Activated naive CD8-positive, alpha-beta T cell treated with anti-CD3 and anti-CD28 coated beads, Interleukin-2, amount 50 U/mL, for 24 hours (primary cell): ENCODE data around the gene ADGRF3.
"Not testable (repeated sequence)": the region's sequence is repeated elsewhere in the genome, so short reads cannot be mapped to it uniquely, and the experiment has no call there.

Experiments
- ATAC-seq: fragments of 150-1000 bp; cut with Tn5 transposase; one replicate; pipeline ENCODE4 v1.10.0; 2021
- DNase-seq: peaks from one replicate; pipeline ENCODE4 v3.0.0; 2021
- H3K27ac Mint-ChIP-seq: one replicate; pipeline ENCODE4 v1.8.0; 2021; ENCODE audit warnings: mild to moderate bottlenecking, mixed read lengths
- H3K27me3 Mint-ChIP-seq: one replicate; pipeline ENCODE4 v1.8.0; 2021; ENCODE audit warnings: mixed read lengths
- H3K36me3 Mint-ChIP-seq: one replicate; pipeline ENCODE4 v1.8.0; 2021; ENCODE audit warnings: low read depth, mixed read lengths
- H3K4me1 Mint-ChIP-seq: one replicate; pipeline ENCODE4 v1.8.0; 2021; ENCODE audit warnings: mixed read lengths
- H3K4me3 Mint-ChIP-seq: one replicate; pipeline ENCODE4 v1.8.0; 2021; ENCODE audit warnings: mild to moderate bottlenecking, moderate library complexity, mixed read lengths
- H3K9me3 Mint-ChIP-seq: one replicate; pipeline ENCODE4 v1.8.0; 2021; ENCODE audit warnings: mixed read lengths

The ADGRF3 gene

GRCh38 chr2:26346454-26347053, at the start of gene ADGRF3:
ADGRF3 (minus strand) TSS chr2:26346789; CDS start chr2:26346234, 555 bp downstream.
- Mint-ChIP-seq H3K27ac (peak within 1 kb of the TSS; percentile 100), H3K27me3 (no peaks in the 10 kb centered on the region), H3K4me1 (peaks cover 48% of the 10 kb centered on the region), H3K36me3 (peaks cover 30% of the 10 kb centered on the region), H3K9me3 (no peaks in the 10 kb centered on the region), H3K4me3 (peak within 1 kb of the TSS; percentile 98)
- peak; percentile 63 for DNase-seq
- peak; percentile 21 for ATAC-seq

- no peaks in the 10 kb centered on the region for H3K9me3 Mint-ChIP-seq
- H3K4me1 Mint-ChIP-seq, result peaks cover 26% of the 10 kb centered on the region
- H3K4me3 Mint-ChIP-seq, result no peak overlapping the region
- DNase-seq, result no peak
- H3K27me3 Mint-ChIP-seq, result no peaks in the 10 kb centered on the region
- peaks cover 21% of the 10 kb centered on the region for H3K36me3 Mint-ChIP-seq
- ATAC-seq, result no peak
- H3K27ac Mint-ChIP-seq, result no peak overlapping the region
These were observed 48.8 kb upstream of the ADGRF3 start for GRCh38 chr2:26395394-26395793.

GRCh38 chr2:26394694-26395093, 48.1 kb upstream of the ADGRF3 start:
- no peaks in the 10 kb centered on the region for H3K9me3 Mint-ChIP-seq
- ATAC-seq (no peak), DNase-seq (no peak)
- H3K4me3 Mint-ChIP-seq, result no peak overlapping the region
- no peaks in the 10 kb centered on the region for H3K27me3 Mint-ChIP-seq
- H3K4me1 Mint-ChIP-seq, result peaks cover 26% of the 10 kb centered on the region
- peaks cover 26% of the 10 kb centered on the region for H3K36me3 Mint-ChIP-seq
- H3K27ac Mint-ChIP-seq, result no peak overlapping the region

DNA sequence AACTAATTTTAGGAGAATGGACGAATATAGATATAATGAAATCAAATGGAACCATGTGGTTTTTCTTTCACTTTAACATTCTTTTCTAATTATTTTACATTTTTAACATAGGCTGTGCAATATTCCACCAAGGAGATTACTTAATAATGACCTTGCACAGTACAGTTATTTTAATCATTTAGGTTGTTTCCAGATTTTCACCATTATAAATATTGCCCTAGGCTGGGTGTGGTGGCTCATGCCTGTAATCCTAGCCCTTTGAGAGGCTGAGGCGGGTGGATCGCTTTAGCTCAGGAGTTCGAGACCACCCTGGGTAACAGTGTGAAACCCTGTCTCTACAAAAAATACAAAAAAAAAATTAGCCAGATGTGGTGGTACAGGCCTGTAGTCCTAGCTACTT, 40.6 kb upstream of the ADGRF3 start:
- Mint-ChIP-seq H3K4me1 (no peaks in the 10 kb centered on the region), H3K9me3 (no peaks in the 10 kb centered on the region), H3K27me3 (no peaks in the 10 kb centered on the region), H3K36me3 (peaks cover 52% of the 10 kb centered on the region), H3K27ac (no peak overlapping the region), H3K4me3 (no peak overlapping the region)
- DNase-seq, result no peak
- ATAC-seq, result no peak

DNA sequence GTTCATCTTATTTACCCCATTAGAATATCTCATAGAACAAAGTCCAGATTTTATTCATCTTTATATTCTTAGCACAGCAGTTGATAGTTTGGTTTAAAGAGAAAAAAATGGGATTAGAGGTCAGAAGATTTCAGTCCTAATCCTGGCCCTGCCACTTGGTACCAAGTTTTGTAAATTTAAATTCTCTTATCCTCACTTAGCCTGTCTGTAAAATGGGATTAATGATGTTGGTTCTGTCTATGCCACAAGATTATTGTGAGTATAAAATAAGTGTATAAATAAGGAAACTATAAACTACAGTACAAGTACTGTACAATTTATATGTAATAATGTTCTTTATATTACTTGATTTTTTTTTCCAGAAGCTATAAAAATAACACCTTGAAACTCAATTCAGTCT, 38.0 kb upstream of the ADGRF3 start:
- no peak overlapping the region for H3K4me3 Mint-ChIP-seq
- no peaks in the 10 kb centered on the region for H3K9me3 Mint-ChIP-seq
- no peaks in the 10 kb centered on the region for H3K4me1 Mint-ChIP-seq
- H3K27ac Mint-ChIP-seq, result no peak overlapping the region
- peaks cover 60% of the 10 kb centered on the region for H3K36me3 Mint-ChIP-seq
- no peaks in the 10 kb centered on the region for H3K27me3 Mint-ChIP-seq
- DNase-seq (no peak), ATAC-seq (no peak)

GRCh38 chr2:26384183-26384582, 37.6 kb upstream of the ADGRF3 start:
- H3K36me3 Mint-ChIP-seq, result peaks cover 59% of the 10 kb centered on the region
- ATAC-seq, result no peak
- H3K4me1 Mint-ChIP-seq, result no peaks in the 10 kb centered on the region
- no peak for DNase-seq
- H3K27me3 Mint-ChIP-seq, result no peaks in the 10 kb centered on the region
- no peak overlapping the region for H3K4me3 Mint-ChIP-seq
- H3K27ac Mint-ChIP-seq, result no peak overlapping the region
- H3K9me3 Mint-ChIP-seq, result no peaks in the 10 kb centered on the region

DNA sequence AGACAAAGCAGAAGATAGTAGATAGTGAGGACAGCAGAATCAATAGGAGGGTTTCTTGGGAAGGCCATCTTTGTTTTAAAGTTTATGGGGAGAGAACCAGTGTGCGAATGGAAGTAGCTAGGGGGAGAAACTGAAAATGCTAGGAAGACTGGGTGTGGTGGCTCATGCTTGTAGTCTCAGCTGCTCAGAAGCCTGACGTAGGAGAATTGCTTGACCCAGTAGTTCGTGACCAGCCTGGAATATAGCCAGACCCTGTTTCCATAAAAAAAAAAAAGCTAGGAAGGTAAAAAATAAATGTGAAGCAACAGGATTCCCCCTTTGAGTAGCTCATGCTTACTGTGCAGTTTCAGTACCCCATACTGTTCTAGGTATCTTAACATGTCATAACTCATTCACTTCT, 36.0 kb upstream of the ADGRF3 start:
- Mint-ChIP-seq H3K27me3 (no peaks in the 10 kb centered on the region), H3K4me1 (no peaks in the 10 kb centered on the region), H3K9me3 (no peaks in the 10 kb centered on the region), H3K36me3 (peaks cover 64% of the 10 kb centered on the region), H3K4me3 (no peak overlapping the region), H3K27ac (no peak overlapping the region)
- DNase-seq, result no peak
- ATAC-seq, result no peak

- no peak overlapping the region for H3K27ac Mint-ChIP-seq
- H3K36me3 Mint-ChIP-seq, result peaks cover 65% of the 10 kb centered on the region
- no peak for ATAC-seq
- no peak overlapping the region for H3K4me3 Mint-ChIP-seq
- peaks cover 4% of the 10 kb centered on the region for H3K4me1 Mint-ChIP-seq
- H3K27me3 Mint-ChIP-seq, result no peaks in the 10 kb centered on the region
- DNase-seq, result no peak
- H3K9me3 Mint-ChIP-seq, result no peaks in the 10 kb centered on the region
These were observed 33.7 kb upstream of the ADGRF3 start for GRCh38 chr2:26380281-26380680.

DNA sequence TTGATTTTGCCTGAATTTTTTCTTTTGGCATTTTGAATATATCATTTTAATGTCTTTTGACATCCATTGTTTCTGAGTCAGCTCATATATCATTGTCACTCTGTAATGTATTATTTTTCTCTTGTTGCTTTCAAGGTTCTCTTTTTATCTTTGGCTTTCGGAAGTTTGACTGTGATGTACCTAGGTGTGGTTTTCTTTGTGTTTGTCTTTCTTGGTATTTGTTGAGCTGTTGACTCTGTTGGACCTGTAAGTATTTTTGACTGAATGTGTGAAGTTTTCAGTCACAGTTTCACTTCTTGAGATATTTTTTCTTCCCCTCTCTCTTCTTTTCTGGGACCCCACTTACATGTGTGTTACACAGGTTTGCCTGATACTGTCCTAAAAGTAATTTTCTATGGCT, 30.2 kb upstream of the ADGRF3 start:
- ATAC-seq (no peak), DNase-seq (no peak)
- H3K36me3 Mint-ChIP-seq, result peaks cover 68% of the 10 kb centered on the region
- no peaks in the 10 kb centered on the region for H3K27me3 Mint-ChIP-seq
- peak overlapping the region; percentile 53 for H3K27ac Mint-ChIP-seq
- no peak overlapping the region for H3K4me3 Mint-ChIP-seq
- no peaks in the 10 kb centered on the region for H3K9me3 Mint-ChIP-seq
- peaks cover 4% of the 10 kb centered on the region for H3K4me1 Mint-ChIP-seq

- not testable (repeated sequence) for H3K9me3 Mint-ChIP-seq, H3K4me1 Mint-ChIP-seq, H3K27me3 Mint-ChIP-seq, ATAC-seq, H3K27ac Mint-ChIP-seq, H3K4me3 Mint-ChIP-seq, DNase-seq
- peaks cover 53% of the 10 kb centered on the region for H3K36me3 Mint-ChIP-seq
These were observed 24.3 kb upstream of the ADGRF3 start for GRCh38 chr2:26370909-26371308.

DNA sequence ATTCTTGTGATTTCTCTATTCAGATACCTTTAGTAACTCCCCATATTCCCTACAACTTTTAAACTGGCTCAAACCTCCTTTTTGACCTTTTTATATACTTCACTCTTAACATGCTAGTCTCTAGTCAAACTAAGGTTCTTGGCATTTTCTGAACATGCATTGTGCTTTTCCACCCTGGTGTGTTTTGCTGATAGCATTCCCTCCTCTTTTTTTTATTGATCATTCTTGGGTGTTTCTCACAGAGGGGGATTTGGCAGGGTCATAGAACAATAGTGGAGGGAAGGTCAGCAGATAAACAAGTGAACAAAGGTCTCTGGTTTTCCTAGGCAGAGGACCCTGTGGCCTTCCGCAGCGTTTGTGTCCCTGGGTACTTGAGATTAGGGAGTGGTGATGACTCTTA, 23.1 kb upstream of the ADGRF3 start:
- H3K36me3 Mint-ChIP-seq, result peaks cover 50% of the 10 kb centered on the region
- DNase-seq, H3K27me3 Mint-ChIP-seq, H3K4me3 Mint-ChIP-seq, H3K9me3 Mint-ChIP-seq, H3K27ac Mint-ChIP-seq, H3K4me1 Mint-ChIP-seq, ATAC-seq: not testable (repeated sequence)

DNA sequence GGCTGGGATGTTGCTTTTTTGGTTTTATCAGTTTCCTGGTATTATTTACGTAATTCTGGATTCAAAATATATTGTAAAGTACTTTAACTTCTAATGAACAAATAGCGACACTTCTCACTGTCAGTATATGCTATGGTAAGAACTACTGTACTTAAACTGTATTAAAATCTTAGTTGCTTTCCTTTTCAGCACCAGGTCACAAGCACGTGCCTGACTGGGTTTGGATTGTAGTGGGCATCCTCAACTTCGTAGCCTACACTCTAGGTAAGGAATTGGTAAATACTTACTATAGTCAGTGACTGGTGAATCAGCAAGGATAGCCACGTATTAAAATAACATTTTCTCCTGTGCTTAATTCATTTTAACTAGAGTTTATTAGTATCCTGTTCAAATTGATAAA, 20.4 kb upstream of the ADGRF3 start:
- H3K27me3 Mint-ChIP-seq, result no peaks in the 10 kb centered on the region
- no peaks in the 10 kb centered on the region for H3K9me3 Mint-ChIP-seq
- H3K27ac Mint-ChIP-seq, result no peak overlapping the region
- H3K4me1 Mint-ChIP-seq, result peaks cover 12% of the 10 kb centered on the region
- ATAC-seq (no peak), DNase-seq (no peak)
- no peak overlapping the region for H3K4me3 Mint-ChIP-seq
- peaks cover 39% of the 10 kb centered on the region for H3K36me3 Mint-ChIP-seq

DNA sequence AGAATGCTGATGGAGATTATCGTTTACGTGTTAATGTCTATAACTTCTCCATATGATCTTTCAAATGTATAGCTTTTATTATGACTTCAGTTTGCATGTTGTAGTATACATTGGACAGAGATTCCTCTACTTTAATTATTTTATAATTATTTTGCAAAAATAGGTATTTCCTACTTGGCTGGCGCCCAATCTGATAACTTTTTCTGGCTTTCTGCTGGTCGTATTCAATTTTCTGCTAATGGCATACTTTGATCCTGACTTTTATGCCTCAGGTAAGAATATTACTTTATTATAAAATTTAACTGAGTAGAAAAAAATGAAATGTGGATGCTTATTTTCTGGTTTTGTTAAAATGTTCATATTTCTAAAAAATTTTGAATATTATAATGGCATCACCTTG, 18.1 kb upstream of the ADGRF3 start:
- DNase-seq (no peak), ATAC-seq (no peak)
- H3K4me1 Mint-ChIP-seq, result peaks cover 18% of the 10 kb centered on the region
- H3K27ac Mint-ChIP-seq, result no peak overlapping the region
- no peak overlapping the region for H3K4me3 Mint-ChIP-seq
- H3K9me3 Mint-ChIP-seq, result no peaks in the 10 kb centered on the region
- H3K36me3 Mint-ChIP-seq, result peaks cover 41% of the 10 kb centered on the region
- no peaks in the 10 kb centered on the region for H3K27me3 Mint-ChIP-seq

- Mint-ChIP-seq H3K9me3 (no peaks in the 10 kb centered on the region), H3K4me1 (peaks cover 18% of the 10 kb centered on the region), H3K4me3 (no peak overlapping the region)
These were observed 17.4 kb upstream of the ADGRF3 start for GRCh38 chr2:26363958-26364357.

GRCh38 chr2:26363323-26363722, 16.7 kb upstream of the ADGRF3 start:
- H3K4me3 Mint-ChIP-seq, result no peak overlapping the region
- no peak overlapping the region for H3K27ac Mint-ChIP-seq

More at GRCh38 chr2:26363958-26364357, 17.4 kb upstream of the ADGRF3 start:
- no peak overlapping the region for H3K27ac Mint-ChIP-seq
- no peaks in the 10 kb centered on the region for H3K27me3 Mint-ChIP-seq
- ATAC-seq (no peak), DNase-seq (no peak)
- peaks cover 34% of the 10 kb centered on the region for H3K36me3 Mint-ChIP-seq

More at GRCh38 chr2:26363323-26363722, 16.7 kb upstream of the ADGRF3 start:
- DNase-seq (no peak), ATAC-seq (peak; percentile 79)
- Mint-ChIP-seq H3K9me3 (no peaks in the 10 kb centered on the region), H3K4me1 (peaks cover 22% of the 10 kb centered on the region), H3K36me3 (peaks cover 32% of the 10 kb centered on the region), H3K27me3 (no peaks in the 10 kb centered on the region)
